Naive thymus-derived CD8-positive, alpha-beta T cell (primary cell): Measurements from ENCODE around the gene ABTB1. TPM values are rescaled to one million over a fixed set of nuclear protein-coding genes. Genes with fewer than 3 reads are reported as not detected.

Source experiments
- ATAC-seq, 2 donors: fragments of 150-1000 bp; cut with Tn5 transposase in 1 of 2; sonication (Bioruptor Pico), chemical (Tn5 transposase) in 1 of 2; 1 replicate in 1 of 2; 2 replicates in 1 of 2; pipeline ENCODE4 v1.10.0; 2021; ENCODE audit warnings: mild to moderate bottlenecking in 2 of 2, moderate library complexity in 2 of 2
- POLR2A ChIA-PET: fragments of 350-600 bp; sonication (Branson Sonifier 250); formaldehyde crosslinking; loops from one replicate; lab custom pipeline; 2021; ENCODE audit warnings: antibody characterized with exemption; lab: Charles Lee
- DNase-seq, 10 donors: peaks; one replicate each; pipeline versions ENCODE4 v3.0.0 to v3.0.0-alpha.2; 2020 to 2022
- H3K27ac Mint-ChIP-seq, 10 donors: one replicate each; pipeline ENCODE4 v1.8.0; 2020 to 2022; ENCODE audit warnings: mild to moderate bottlenecking in 10 of 10, mixed read lengths in 10 of 10, moderate library complexity in 4 of 10, inconsistent platforms in 1 of 10
- H3K27me3 Mint-ChIP-seq, 5 donors: one replicate each; pipeline ENCODE4 v1.8.0; 2021 to 2022; ENCODE audit warnings: mixed read lengths in 5 of 5
- H3K36me3 Mint-ChIP-seq, 3 donors: one replicate each; pipeline ENCODE4 v1.8.0; 2020 to 2022; ENCODE audit warnings: mixed read lengths in 3 of 3, mild to moderate bottlenecking in 2 of 3, inconsistent platforms in 1 of 3
- H3K4me1 Mint-ChIP-seq, 4 donors: one replicate each; pipeline ENCODE4 v1.8.0; 2021 to 2022; ENCODE audit warnings: mixed read lengths in 4 of 4
- H3K4me3 Mint-ChIP-seq, 10 donors: one replicate each; pipeline ENCODE4 v1.8.0; 2020 to 2022; ENCODE audit warnings: mild to moderate bottlenecking in 10 of 10, mixed read lengths in 10 of 10, moderate library complexity in 6 of 10, inconsistent platforms in 1 of 10
- H3K9me3 Mint-ChIP-seq, 9 donors: one replicate each; pipeline ENCODE4 v1.8.0; 2020 to 2022; ENCODE audit warnings: mixed read lengths in 9 of 9, mild to moderate bottlenecking in 3 of 9, inconsistent platforms in 1 of 9, moderate library complexity in 1 of 9
- polyA plus RNA-seq, 3 donors: library from polyadenylated mRNA; unstranded; fragments of 300-500 nt; fragmentation: Illumina TruSeq; gene quantifications; one replicate each; pipeline ENCODE4 v1.2.3, GENCODE V29; 2021
- total RNA-seq, 8 experiments: library from RNA in 2 of 8; stranded (reverse) in 2 of 8; gene quantifications; one replicate each; pipeline ENCODE4 v1.2.3 and lab custom pipeline; 2021 to 2026

The ABTB1 gene
- total and polyA plus RNA-seq, 5 experiments from 2014 or later: 58.6 to 187 (median 71.9) TPM

DNA sequence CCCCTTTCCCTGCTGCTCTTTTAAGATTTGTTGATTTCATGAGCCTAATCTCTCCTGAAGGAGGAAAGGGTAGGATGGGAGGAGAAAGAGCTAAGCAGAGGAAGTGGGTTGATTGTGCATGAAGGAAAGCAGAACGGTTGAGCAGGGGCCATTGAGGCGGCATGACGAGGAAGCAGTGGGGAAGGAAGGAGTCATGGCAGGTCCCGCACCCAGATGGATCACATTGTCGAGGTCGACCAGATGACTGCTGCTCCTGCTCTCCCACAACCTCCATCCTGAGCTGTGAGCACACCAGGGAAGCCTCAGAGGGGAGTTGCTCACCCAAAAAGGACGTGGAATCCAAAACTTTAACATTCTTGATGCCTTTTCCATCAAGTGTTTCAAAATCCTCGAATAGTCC is 42.8 kb downstream of the ABTB1 start:
- Mint-ChIP-seq H3K36me3 (no peaks in the 10 kb centered on the region), H3K27me3 (peaks cover 0 to 5% (median 0%) of the 10 kb centered on the region in 5 donors), H3K27ac (no peak overlapping the region), H3K9me3 (no peaks in the 10 kb centered on the region), H3K4me1 (no peaks in the 10 kb centered on the region), H3K4me3 (no peak overlapping the region)
- DNase-seq (no peak), ATAC-seq (no peak)
- POLR2A ChIA-PET: interaction anchor here (0.5 kb wide), 1 partner anchor 40 kb away, joined by 4 read pairs; no protein-coding TSS in a partner anchor

GRCh38 chr3:127716384-127716783 is 43.6 kb downstream of the ABTB1 start:
- Mint-ChIP-seq H3K9me3 (no peaks in the 10 kb centered on the region), H3K4me1 (no peaks in the 10 kb centered on the region), H3K27me3 (peaks cover 0 to 5% (median 0%) of the 10 kb centered on the region in 5 donors), H3K4me3 (no peak overlapping the region), H3K36me3 (no peaks in the 10 kb centered on the region), H3K27ac (no peak overlapping the region)
- ATAC-seq (no peak), DNase-seq (no peak)
- POLR2A ChIA-PET: no interaction called here

- ATAC-seq (no peak), DNase-seq (no peak)
- Mint-ChIP-seq H3K27ac (no peak overlapping the region), H3K9me3 (no peaks in the 10 kb centered on the region), H3K36me3 (no peaks in the 10 kb centered on the region), H3K4me3 (peak overlapping the region in 1 of 10 donors; percentile 24), H3K4me1 (no peaks in the 10 kb centered on the region), H3K27me3 (peaks cover 0 to 5% (median 0%) of the 10 kb centered on the region in 5 donors)
- POLR2A ChIA-PET: no interaction called here
Observed at GRCh38 chr3:127717357-127718244, 44.8 kb downstream of the ABTB1 start.

- Mint-ChIP-seq H3K9me3 (no peaks in the 10 kb centered on the region), H3K36me3 (no peaks in the 10 kb centered on the region), H3K27ac (no peak overlapping the region), H3K27me3 (peaks cover 0 to 5% (median 0%) of the 10 kb centered on the region in 5 donors), H3K4me1 (no peaks in the 10 kb centered on the region), H3K4me3 (no peak overlapping the region)
- DNase-seq (no peak), ATAC-seq (no peak)
- POLR2A ChIA-PET: no interaction called here
Observed at GRCh38 chr3:127718245-127718915, 45.6 kb downstream of the ABTB1 start.

- no peak for ATAC-seq
- H3K9me3 Mint-ChIP-seq: no peaks in the 10 kb centered on the region
- POLR2A ChIA-PET: no interaction called here
- H3K4me3 Mint-ChIP-seq: no peak overlapping the region
- H3K36me3 Mint-ChIP-seq: peaks cover 0 to 3% (median 0%) of the 10 kb centered on the region in 3 donors
- no peak for DNase-seq
- H3K4me1 Mint-ChIP-seq: no peaks in the 10 kb centered on the region
- H3K27ac Mint-ChIP-seq: no peak overlapping the region
- peaks cover 0 to 6% (median 1%) of the 10 kb centered on the region in 5 donors for H3K27me3 Mint-ChIP-seq
Observed at GRCh38 chr3:127718916-127719290, 46.2 kb downstream of the ABTB1 start.

- no peak for ATAC-seq
- Mint-ChIP-seq H3K4me3 (no peak overlapping the region), H3K36me3 (peaks cover 0 to 4% (median 0%) of the 10 kb centered on the region in 3 donors), H3K4me1 (no peaks in the 10 kb centered on the region), H3K27me3 (peaks cover 0 to 6% (median 0%) of the 10 kb centered on the region in 5 donors), H3K27ac (peak overlapping the region in 1 of 10 donors; percentile 15), H3K9me3 (no peaks in the 10 kb centered on the region)
- POLR2A ChIA-PET: no interaction called here
- no peak for DNase-seq
Observed at GRCh38 chr3:127719369-127719768, 46.6 kb downstream of the ABTB1 start.

DNA sequence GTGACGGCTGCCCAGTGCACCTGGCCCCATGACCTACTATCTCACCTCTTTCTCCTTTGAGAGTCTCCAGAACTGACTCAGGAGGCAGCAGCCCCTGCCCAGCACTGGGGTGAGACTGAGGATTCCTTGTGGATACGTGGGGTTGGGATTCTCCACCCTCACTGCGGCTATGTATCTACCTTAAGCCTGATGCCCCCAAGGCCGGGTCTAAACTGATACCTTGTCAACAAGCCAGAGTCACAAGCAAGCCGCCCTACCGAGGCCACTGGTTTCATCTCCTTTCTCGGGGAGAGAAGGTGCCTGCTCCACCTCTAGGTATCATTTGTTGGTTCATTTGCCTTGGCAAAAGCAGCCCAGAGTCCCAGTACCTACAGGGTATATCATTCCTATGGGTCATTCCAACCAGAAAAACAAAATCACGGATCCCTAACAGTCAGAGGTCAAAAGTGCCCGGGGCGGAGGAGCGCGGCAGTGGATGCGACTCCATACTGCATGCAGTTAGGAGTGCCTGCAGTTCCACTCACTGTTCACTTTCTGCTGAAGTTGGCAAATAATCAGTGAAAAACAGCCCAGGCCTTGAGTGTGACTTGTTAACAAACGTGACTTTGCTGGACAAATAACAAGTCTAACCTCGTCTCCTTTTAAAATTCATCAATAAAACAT is 47.5 kb downstream of the ABTB1 start:
- no peaks in the 10 kb centered on the region for H3K4me1 Mint-ChIP-seq
- no peak for ATAC-seq
- H3K4me3 Mint-ChIP-seq: no peak overlapping the region
- no peak overlapping the region for H3K27ac Mint-ChIP-seq
- DNase-seq: no peak
- peaks cover 0 to 9% (median 6%) of the 10 kb centered on the region in 5 donors for H3K27me3 Mint-ChIP-seq
- no peaks in the 10 kb centered on the region for H3K9me3 Mint-ChIP-seq
- H3K36me3 Mint-ChIP-seq: peaks cover 0 to 4% (median 0%) of the 10 kb centered on the region in 3 donors
- POLR2A ChIA-PET: no interaction called here

DNA sequence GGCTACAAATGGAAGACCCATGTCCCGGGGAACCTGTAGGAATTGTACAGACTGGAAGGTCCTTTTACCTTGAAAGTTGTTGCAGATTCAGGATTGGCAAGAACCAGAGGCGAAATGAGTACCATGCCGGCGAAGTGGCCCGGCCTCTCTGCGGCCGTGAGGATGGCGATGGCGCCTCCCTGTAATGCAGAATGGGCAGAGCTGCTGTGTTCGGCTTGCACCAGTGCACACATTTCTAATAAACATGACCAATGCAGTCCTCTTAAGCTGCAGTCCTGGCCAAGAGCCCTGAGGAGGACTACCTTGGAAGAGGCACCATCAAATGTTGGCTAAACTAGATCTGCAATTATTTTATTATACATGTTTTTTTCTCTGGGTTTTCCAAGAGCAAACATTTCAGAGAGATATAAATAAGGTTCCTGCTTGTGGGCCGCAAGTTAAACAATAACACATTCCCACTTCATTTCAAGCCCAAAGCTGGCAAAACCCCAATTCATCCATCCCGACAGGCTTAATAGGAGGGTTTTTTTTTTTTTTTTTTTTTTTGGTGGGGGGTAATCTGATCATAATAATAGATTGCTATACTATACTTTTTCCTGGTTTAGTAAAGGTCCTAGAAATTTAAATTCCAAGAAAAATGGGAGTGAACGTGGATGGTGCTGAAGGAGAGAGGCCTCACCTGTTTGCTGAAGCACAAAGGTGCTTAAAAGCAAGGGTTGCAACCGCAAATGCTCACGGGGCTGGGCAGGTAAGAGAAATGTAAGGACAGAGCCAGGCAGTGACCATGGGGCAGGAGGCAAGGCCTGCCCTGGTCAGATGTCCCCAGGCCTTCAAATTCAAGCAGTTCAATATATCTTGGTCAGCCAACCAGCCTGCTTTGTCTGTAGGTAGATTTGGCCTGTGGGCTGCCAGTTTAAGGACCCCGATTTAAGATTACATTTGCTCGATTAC is 48.5 kb downstream of the ABTB1 start:
- POLR2A ChIA-PET: no interaction called here
- Mint-ChIP-seq H3K4me3 (no peak overlapping the region), H3K27ac (no peak overlapping the region), H3K36me3 (peaks cover 0 to 4% (median 0%) of the 10 kb centered on the region in 3 donors), H3K27me3 (peaks cover 0 to 11% (median 4%) of the 10 kb centered on the region in 5 donors), H3K9me3 (no peaks in the 10 kb centered on the region), H3K4me1 (peaks cover 0 to 2% (median 0%) of the 10 kb centered on the region in 4 donors)
- no peak for ATAC-seq
- no peak for DNase-seq

GRCh38 chr3:127722091-127722784 is 49.5 kb downstream of the ABTB1 start:
- Mint-ChIP-seq H3K27me3 (peaks cover 0 to 11% (median 4%) of the 10 kb centered on the region in 5 donors), H3K36me3 (peaks cover 0 to 4% (median 0%) of the 10 kb centered on the region in 3 donors), H3K9me3 (no peaks in the 10 kb centered on the region), H3K4me3 (no peak overlapping the region), H3K27ac (no peak overlapping the region), H3K4me1 (peaks cover 0 to 2% (median 0%) of the 10 kb centered on the region in 4 donors)
- DNase-seq: no peak
- ATAC-seq: no peak
- POLR2A ChIA-PET: no interaction called here

GRCh38 chr3:127723011-127723567 is 50.3 kb downstream of the ABTB1 start:
- no peak for ATAC-seq
- POLR2A ChIA-PET: no interaction called here

DNA sequence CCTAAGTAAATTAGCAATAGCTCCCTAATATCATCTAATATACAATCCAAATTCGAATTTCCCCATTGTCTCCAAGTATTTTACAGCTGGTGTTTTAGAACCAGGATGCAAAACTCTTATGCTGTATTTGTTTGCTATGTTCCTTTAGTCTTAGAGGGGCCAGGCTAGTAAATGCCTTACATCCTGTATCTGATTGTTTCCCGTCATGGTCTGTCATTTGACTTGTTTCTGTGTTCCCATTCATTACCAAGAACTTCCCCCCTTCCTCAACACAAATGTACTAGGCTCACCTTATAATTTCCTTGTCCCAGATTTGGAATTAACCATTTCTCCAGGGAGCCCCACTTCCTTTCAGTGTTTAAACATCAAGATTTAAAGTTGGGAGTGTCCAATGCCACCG is 54.1 kb downstream of the ABTB1 start:
- Mint-ChIP-seq H3K27ac (no peak overlapping the region), H3K27me3 (peaks cover 0 to 20% (median 6%) of the 10 kb centered on the region in 5 donors), H3K36me3 (peaks cover 0 to 4% (median 0%) of the 10 kb centered on the region in 3 donors), H3K4me1 (peaks cover 0 to 6% (median under 1%) of the 10 kb centered on the region in 4 donors), H3K9me3 (no peaks in the 10 kb centered on the region), H3K4me3 (no peak overlapping the region)
- ATAC-seq (no peak), DNase-seq (no peak)
- POLR2A ChIA-PET: no interaction called here

More at GRCh38 chr3:127723011-127723567, 50.3 kb downstream of the ABTB1 start:
- no peak overlapping the region for H3K4me3 Mint-ChIP-seq
- peaks cover 0 to 2% (median 0%) of the 10 kb centered on the region in 4 donors for H3K4me1 Mint-ChIP-seq
- no peaks in the 10 kb centered on the region for H3K9me3 Mint-ChIP-seq
- H3K36me3 Mint-ChIP-seq: peaks cover 0 to 4% (median 0%) of the 10 kb centered on the region in 3 donors
- peaks cover 0 to 11% (median 4%) of the 10 kb centered on the region in 5 donors for H3K27me3 Mint-ChIP-seq
- DNase-seq: no peak
- no peak overlapping the region for H3K27ac Mint-ChIP-seq
